GM12878 (cell line): ENCODE measurements around the gene CD248. TPM values are rescaled to one million over a fixed set of nuclear protein-coding genes. Genes with fewer than 3 reads are reported as not detected.

Experiments used
- ATAC-seq: fragments of 200-7000 bp; cut with Tn5 transposase; 3 replicates; pipeline ENCODE4 v1.9.1; 2020; ENCODE audit warnings: mild to moderate bottlenecking, moderate library complexity
- BruUV-seq: library from RNA; stranded (reverse); fragments of 400-500 nt; replicated peaks from 2 replicates; lab custom pipeline; 2021; lab: Mats Ljungman, UMichigan
- CTCF ChIA-PET: fragments of 300-600 bp; sonication (Branson Sonifier 250); formaldehyde crosslinking; extraction: SDS; loops from one replicate; lab custom pipeline; 2021; ENCODE audit warnings: inconsistent platforms; lab: Yijun Ruan, JAX
- POLR2A ChIA-PET: fragments of 350-600 bp; formaldehyde crosslinking; extraction: SDS; loops from one replicate; lab custom pipeline; 2021; ENCODE audit warnings: inconsistent platforms; lab: Charles Lee
- RAD21 ChIA-PET: fragments of 300-600 bp; sonication (Branson Sonifier 250); formaldehyde crosslinking; loops from one replicate; lab custom pipeline; 2023; ENCODE audit warnings: antibody characterized with exemption; ENCODE audit not compliant: unreplicated experiment; lab: Charles Lee
- SMC1A ChIA-PET: fragments of 300-600 bp; sonication (Branson Sonifier 250); formaldehyde crosslinking; loops from one replicate; lab custom pipeline; 2023; ENCODE audit not compliant: unreplicated experiment, uncharacterized antibody; lab: Charles Lee
- DNase-seq: peaks from one replicate; pipeline ENCODE4 v3.0.0-alpha.2; 2011; ENCODE audit warnings: low read depth, low spot score
- FAIRE-seq: peaks from 3 replicates; lab custom pipeline; 2011; peaks lifted over from hg19 to GRCh38; lab: Jason Lieb, UNC
- H2AFZ ChIP-seq: 2 replicates; pipeline ENCODE4 v1.6.0; 2011; ENCODE audit warnings: low read depth, low read length, control low read depth; ENCODE audit not compliant: control insufficient read depth
- H3K27ac ChIP-seq: 2 replicates; pipeline ENCODE4 v1.5.1; 2011; ENCODE audit warnings: control low read depth; ENCODE audit not compliant: control insufficient read depth, insufficient read depth
- H3K27me3 ChIP-seq, 2 experiments: replicated peaks in 1 of 2; 2 replicates each; pipeline versions ENCODE4 v1.6.0 to v1.6.1; 2011; ENCODE audit warnings: low read length in 1 of 2; ENCODE audit not compliant: control insufficient read depth in 2 of 2, insufficient read depth in 2 of 2
- H3K36me3 ChIP-seq, 2 experiments: 2 replicates each; pipeline ENCODE4 v1.5.1; 2011; ENCODE audit warnings: low read length in 1 of 2; ENCODE audit not compliant: control insufficient read depth in 2 of 2, insufficient read depth in 2 of 2
- H3K4me1 ChIP-seq: 2 replicates; pipeline ENCODE4 v1.6.1; 2011; ENCODE audit warnings: mild to moderate bottlenecking, low read length, moderate library complexity, mixed read lengths; ENCODE audit not compliant: control insufficient read depth, insufficient read depth
- H3K4me2 ChIP-seq: 2 replicates; pipeline ENCODE4 v1.6.0; 2011; ENCODE audit warnings: control low read depth; ENCODE audit not compliant: control insufficient read depth, insufficient read depth
- H3K4me3 ChIP-seq: fragments of 200-600 bp; sonication (generic); 2 replicates; pipeline ENCODE4 v1.5.1; 2016
- H3K79me2 ChIP-seq: 2 replicates; pipeline ENCODE4 v1.6.0; 2011; ENCODE audit warnings: low read length; ENCODE audit not compliant: control insufficient read depth, insufficient read depth
- H3K9ac ChIP-seq: 2 replicates; pipeline ENCODE4 v1.8.0; 2011; ENCODE audit warnings: low read length, control low read depth, mixed read lengths; ENCODE audit not compliant: control insufficient read depth, insufficient read depth
- H3K9me3 ChIP-seq: replicated peaks from 3 replicates; pipeline ENCODE4 v1.5.1; 2011; ENCODE audit warnings: mild to moderate bottlenecking, low read length; ENCODE audit not compliant: control insufficient read depth, insufficient read depth
- H4K20me1 ChIP-seq: 2 replicates; pipeline ENCODE4 v1.6.0; 2011; ENCODE audit not compliant: control insufficient read depth, insufficient read depth
- MLLT1 ChIP-seq: fragments of 450-650 bp; IDR thresholded peaks from 2 replicates; pipeline ENCODE4 v1.6.1; 2016; ENCODE audit warnings: mild to moderate bottlenecking
- NFXL1 ChIP-seq: fragments of 450-650 bp; IDR thresholded peaks from 2 replicates; pipeline ENCODE4 v1.6.1; 2017; ENCODE audit warnings: antibody characterized with exemption, mild to moderate bottlenecking, borderline replicate concordance
- PAX5 ChIP-seq: IDR thresholded peaks from 2 replicates; pipeline ENCODE4 v1.6.1; 2011; ENCODE audit warnings: low read depth, low read length, borderline replicate concordance
- WGBS: methylation state at CpG from one replicate; pipeline ENCODE4 v1.1.6; 2016; ENCODE audit warnings: low lambda C conversion rate; ENCODE audit not compliant: insufficient replicate concordance, insufficient coverage; ENCODE audit errors: missing lambda C conversion rate; 5-methylcytosine and 5-hydroxymethylcytosine counted together
- in situ Hi-C: fragments of 300-500 bp; cut with MboI; formaldehyde crosslinking; loops from 9 replicates; pipeline ENCODE4 v1.14.3; 2018; ENCODE audit warnings: mixed read lengths
- intact Hi-C: fragments of 100-400 bp; cut with micrococcal nuclease; formaldehyde crosslinking; loops from one replicate; pipeline ENCODE4 v1.14.2; 2022; ENCODE audit not compliant: unreplicated experiment
- polyA plus RNA-seq, 11 experiments: library from polyadenylated mRNA; depleted of rRNA in 4 of 11; unstranded in 6 of 11; stranded (reverse) in 5 of 11; fragments of >200 nt; fragmentation: Nextera tagmentation in 4 of 11; fragmentation: Illumina TruSeq in 1 of 11; extraction: Ambion mirVana in 4 of 11; extraction: Trizol in 1 of 11; gene quantifications; 1 replicate in 1 of 11; 2 replicates in 10 of 11; pipeline versions ENCODE4 v1.2.1 to v1.2.3, GENCODE V29; 2011 to 2016; ENCODE audit warnings: inconsistent platforms in 2 of 11, missing spikeins in 2 of 11, low read depth in 1 of 11
- total RNA-seq, 4 experiments: library from RNA; depleted of rRNA in 3 of 4; stranded (reverse); fragments of >200 nt in 3 of 4; fragmentation: Illumina TruSeq in 1 of 4; extraction: Trizol in 1 of 4; gene quantifications; 2 replicates each; pipeline versions ENCODE4 v1.2.1 to v1.2.3, GENCODE V29; 2013 to 2021
- TF ChIP-seq, protein P1 (sequence below): fragments of 450-650 bp; IDR thresholded peaks from 2 replicates; pipeline ENCODE4 v1.6.1; 2017; ENCODE audit warnings: mild to moderate bottlenecking, moderate library complexity
- TF ChIP-seq, protein P2 (sequence below): IDR thresholded peaks from 2 replicates; pipeline ENCODE4 v1.6.1; 2012; ENCODE audit warnings: low read depth, low read length, improper control_type of control experiment
- TF ChIP-seq, protein P3 (sequence below): IDR thresholded peaks from 2 replicates; pipeline ENCODE4 v1.6.1; 2012; ENCODE audit warnings: low read depth, low read length, improper control_type of control experiment
- TF ChIP-seq, protein P4 (sequence below): fragments of 450-650 bp; IDR thresholded peaks from 2 replicates; pipeline ENCODE4 v1.6.1; 2017; ENCODE audit warnings: low read depth, mild to moderate bottlenecking, moderate library complexity

Gene CD248
- total and polyA plus RNA-seq, 10 of the 15 experiments (the other 5 are each of a cell fraction or from before 2014, with no cell fraction given) = 0.10 to 0.21 (median 0.20) TPM; not detected in 7

- BruUV-seq = no TSS peak
- DNase-seq (no peak), FAIRE-seq (no peak), ATAC-seq (peak; percentile 17)
- Histone ChIP-seq H3K36me3 (peaks cover 0 to 11% of the 10 kb centered on the region in 2 experiments; a peak in 2 of 4 replicates), H3K79me2 (peaks cover 17% of the 10 kb centered on the region), H4K20me1 (no peaks in the 10 kb centered on the region), H3K27me3 (no peaks in the 10 kb centered on the region), H2AFZ (peak overlapping the region; percentile 79), H3K9ac (peak overlapping the region; percentile 19; the same call in 1 of the 2 replicates), H3K4me3 (peak overlapping the region; percentile 87), H3K27ac (peak overlapping the region; percentile 57; the same call in 1 of the 2 replicates), H3K9me3 (no peaks in the 10 kb centered on the region), H3K4me2 (peak overlapping the region; percentile 83), H3K4me1 (peaks cover 17% of the 10 kb centered on the region)
- intact Hi-C loops = loop anchor here (2.0 kb wide), 1 partner anchor 32 kb away; no protein-coding TSS in a partner anchor
- 6% methylated on average over 7 of the region's 7 CpGs for WGBS
- SMC1A ChIA-PET = interaction anchor here (0.6 to 2.3 kb wide), 6 partner anchors 9 to 333 kb away, joined by 3 to 7 read pairs (median 4); partner anchors contain the start of genes MRPL11, RBM4B, RIN1 and SLC29A2
- TF ChIP-seq, protein P1, sequence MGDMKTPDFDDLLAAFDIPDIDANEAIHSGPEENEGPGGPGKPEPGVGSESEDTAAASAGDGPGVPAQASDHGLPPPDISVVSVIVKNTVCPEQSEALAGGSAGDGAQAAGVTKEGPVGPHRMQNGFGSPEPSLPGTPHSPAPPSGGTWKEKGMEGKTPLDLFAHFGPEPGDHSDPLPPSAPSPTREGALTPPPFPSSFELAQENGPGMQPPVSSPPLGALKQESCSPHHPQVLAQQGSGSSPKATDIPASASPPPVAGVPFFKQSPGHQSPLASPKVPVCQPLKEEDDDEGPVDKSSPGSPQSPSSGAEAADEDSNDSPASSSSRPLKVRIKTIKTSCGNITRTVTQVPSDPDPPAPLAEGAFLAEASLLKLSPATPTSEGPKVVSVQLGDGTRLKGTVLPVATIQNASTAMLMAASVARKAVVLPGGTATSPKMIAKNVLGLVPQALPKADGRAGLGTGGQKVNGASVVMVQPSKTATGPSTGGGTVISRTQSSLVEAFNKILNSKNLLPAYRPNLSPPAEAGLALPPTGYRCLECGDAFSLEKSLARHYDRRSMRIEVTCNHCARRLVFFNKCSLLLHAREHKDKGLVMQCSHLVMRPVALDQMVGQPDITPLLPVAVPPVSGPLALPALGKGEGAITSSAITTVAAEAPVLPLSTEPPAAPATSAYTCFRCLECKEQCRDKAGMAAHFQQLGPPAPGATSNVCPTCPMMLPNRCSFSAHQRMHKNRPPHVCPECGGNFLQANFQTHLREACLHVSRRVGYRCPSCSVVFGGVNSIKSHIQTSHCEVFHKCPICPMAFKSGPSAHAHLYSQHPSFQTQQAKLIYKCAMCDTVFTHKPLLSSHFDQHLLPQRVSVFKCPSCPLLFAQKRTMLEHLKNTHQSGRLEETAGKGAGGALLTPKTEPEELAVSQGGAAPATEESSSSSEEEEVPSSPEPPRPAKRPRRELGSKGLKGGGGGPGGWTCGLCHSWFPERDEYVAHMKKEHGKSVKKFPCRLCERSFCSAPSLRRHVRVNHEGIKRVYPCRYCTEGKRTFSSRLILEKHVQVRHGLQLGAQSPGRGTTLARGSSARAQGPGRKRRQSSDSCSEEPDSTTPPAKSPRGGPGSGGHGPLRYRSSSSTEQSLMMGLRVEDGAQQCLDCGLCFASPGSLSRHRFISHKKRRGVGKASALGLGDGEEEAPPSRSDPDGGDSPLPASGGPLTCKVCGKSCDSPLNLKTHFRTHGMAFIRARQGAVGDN = no peak
- TF ChIP-seq, protein P2, sequence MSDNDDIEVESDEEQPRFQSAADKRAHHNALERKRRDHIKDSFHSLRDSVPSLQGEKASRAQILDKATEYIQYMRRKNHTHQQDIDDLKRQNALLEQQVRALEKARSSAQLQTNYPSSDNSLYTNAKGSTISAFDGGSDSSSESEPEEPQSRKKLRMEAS = 0 out of 2 replicates have a peak, but pooled peaks have one; percentile 4
- TF ChIP-seq MLLT1 = peak; percentile 77; the same call in 1 of the 2 replicates
- no peak for TF ChIP-seq NFXL1
- TF ChIP-seq, protein P3, sequence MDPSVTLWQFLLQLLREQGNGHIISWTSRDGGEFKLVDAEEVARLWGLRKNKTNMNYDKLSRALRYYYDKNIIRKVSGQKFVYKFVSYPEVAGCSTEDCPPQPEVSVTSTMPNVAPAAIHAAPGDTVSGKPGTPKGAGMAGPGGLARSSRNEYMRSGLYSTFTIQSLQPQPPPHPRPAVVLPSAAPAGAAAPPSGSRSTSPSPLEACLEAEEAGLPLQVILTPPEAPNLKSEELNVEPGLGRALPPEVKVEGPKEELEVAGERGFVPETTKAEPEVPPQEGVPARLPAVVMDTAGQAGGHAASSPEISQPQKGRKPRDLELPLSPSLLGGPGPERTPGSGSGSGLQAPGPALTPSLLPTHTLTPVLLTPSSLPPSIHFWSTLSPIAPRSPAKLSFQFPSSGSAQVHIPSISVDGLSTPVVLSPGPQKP = 0 out of 2 replicates have a peak, but pooled peaks have one; percentile 1
- TF ChIP-seq, protein P4, sequence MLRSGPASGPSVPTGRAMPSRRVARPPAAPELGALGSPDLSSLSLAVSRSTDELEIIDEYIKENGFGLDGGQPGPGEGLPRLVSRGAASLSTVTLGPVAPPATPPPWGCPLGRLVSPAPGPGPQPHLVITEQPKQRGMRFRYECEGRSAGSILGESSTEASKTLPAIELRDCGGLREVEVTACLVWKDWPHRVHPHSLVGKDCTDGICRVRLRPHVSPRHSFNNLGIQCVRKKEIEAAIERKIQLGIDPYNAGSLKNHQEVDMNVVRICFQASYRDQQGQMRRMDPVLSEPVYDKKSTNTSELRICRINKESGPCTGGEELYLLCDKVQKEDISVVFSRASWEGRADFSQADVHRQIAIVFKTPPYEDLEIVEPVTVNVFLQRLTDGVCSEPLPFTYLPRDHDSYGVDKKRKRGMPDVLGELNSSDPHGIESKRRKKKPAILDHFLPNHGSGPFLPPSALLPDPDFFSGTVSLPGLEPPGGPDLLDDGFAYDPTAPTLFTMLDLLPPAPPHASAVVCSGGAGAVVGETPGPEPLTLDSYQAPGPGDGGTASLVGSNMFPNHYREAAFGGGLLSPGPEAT = no peak
- 0 out of 2 replicates have a peak, but pooled peaks have one; percentile 2 for TF ChIP-seq PAX5
- in situ Hi-C loops = no loop called here
- POLR2A ChIA-PET = interaction anchor here (0.8 to 3.9 kb wide), 4 partner anchors 10 to 57 kb away, joined by 3 to 19 read pairs (median 12); partner anchors contain the start of genes RIN1 and YIF1A
- CTCF ChIA-PET = interaction anchor here (0.9 to 7.4 kb wide), 9 partner anchors 9 to 46 kb away, joined by 3 to 44 read pairs (median 4); partner anchors contain the start of genes RIN1 and SLC29A2
- RAD21 ChIA-PET = interaction anchor here (1.0 to 2.0 kb wide), 6 partner anchors 9 to 56 kb away, joined by 3 to 10 read pairs (median 4); partner anchors contain the start of genes RIN1, SLC29A2 and YIF1A
Measured at GRCh38 chr11:66345316-66345649, 28.4 kb upstream of the CD248 start.
